GM19025 (cell line): ENCODE data around the gene EPAS1.

ENCODE experiments used
- ATAC-seq: cut with Tn5 transposase; IDR thresholded peaks from one replicate; pipeline ENCODE4 v1.9.1; 2021; ENCODE audit warnings: mild to moderate bottlenecking, low read depth, moderate library complexity; ENCODE audit not compliant: unreplicated experiment

The EPAS1 gene

GRCh38 chr2:46424937-46425336, 127.7 kb downstream of the EPAS1 start:
- no peak for ATAC-seq

- ATAC-seq: no peak
These were observed 131.8 kb downstream of the EPAS1 start for GRCh38 chr2:46428911-46429436.

- ATAC-seq: no peak
These were observed 133.2 kb downstream of the EPAS1 start for GRCh38 chr2:46430413-46430812.

DNA sequence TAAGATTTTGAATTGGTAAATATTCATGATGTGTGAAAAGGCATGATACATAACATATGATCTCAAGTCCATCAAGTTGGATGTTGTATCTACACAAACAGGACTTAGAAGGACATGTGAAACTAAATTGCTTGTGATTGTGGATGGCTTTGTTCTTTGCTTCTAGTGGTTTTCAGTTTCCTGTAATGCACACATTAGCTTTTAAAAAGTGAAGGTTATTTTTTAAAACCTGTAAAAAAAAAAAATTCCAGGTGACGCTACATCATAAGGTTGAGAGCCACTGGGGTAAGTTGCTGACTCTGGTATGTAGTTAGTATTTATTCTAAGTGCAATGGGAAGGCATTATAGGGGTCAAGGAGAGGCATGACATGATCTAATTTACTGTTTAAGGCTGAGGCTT, 133.8 kb downstream of the EPAS1 start:
- ATAC-seq: no peak

DNA sequence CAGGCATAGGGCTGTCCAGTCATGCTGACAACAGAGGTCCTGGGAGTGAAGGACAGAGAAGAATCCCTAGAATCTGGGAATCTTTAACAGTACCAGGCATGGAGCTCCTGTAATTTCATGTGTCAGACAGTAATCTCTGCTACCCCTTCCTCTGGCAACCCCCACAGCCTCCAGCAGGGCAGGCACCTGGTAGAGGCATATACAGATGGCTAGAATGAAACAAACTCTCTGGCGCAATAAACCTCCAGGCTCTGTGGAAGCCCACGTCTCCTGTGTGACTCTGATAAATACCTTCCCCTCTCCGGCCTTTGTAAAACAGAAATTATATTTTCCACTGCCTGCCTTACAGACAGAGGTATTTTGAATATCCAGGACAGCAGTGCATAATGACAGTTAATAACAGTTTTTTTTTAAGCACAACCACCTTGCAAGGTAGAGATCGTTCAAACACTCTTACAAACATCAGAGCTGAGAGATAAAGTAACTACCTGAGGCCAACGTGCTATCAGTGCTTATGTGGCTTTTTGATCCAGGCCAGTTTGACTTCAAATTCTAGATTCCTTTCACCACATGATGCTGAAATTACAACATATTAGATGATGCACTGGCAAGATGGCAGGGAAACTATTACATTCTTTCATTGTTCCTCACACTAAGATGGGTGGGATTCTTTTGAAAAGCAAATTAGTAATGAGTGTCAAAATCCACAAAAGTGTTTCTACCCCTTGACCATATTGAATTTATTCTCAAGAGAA, 134.5 kb downstream of the EPAS1 start:
- no peak for ATAC-seq

DNA sequence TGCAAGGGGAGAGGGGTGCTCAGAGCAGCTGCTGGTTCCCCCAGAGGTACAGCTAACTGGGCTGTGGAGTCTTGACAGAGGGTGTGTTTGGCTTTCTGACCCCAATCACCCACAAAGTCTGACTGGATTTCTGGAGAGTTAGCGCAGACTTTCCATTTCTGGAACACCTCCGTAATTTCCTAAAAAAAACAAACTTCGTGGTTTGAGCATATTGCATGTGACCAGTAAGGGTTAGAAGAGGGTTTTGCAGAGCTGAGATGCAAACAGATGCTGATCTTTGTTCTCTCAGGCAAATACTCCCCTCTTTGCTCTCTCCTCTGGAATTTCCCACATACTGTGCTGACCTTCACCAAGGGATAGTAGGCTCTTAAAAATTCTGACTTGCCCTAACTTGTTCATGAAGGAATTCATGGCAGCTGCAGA, 137.7 kb downstream of the EPAS1 start:
- ATAC-seq: no peak

- ATAC-seq: no peak
These were observed 138.1 kb downstream of the EPAS1 start for GRCh38 chr2:46435353-46435752.

- no peak for ATAC-seq
These were observed 138.7 kb downstream of the EPAS1 start for GRCh38 chr2:46435796-46436360.
